Loucy (cell line): ENCODE measurements around the gene WNT5A.

ENCODE experiments used
- H2AFZ ChIP-seq: fragments of 200-600 bp; sonication (generic); 2 replicates; pipeline ENCODE4 v1.6.0; 2016; ENCODE audit warnings: antibody characterized with exemption, mild to moderate bottlenecking, low read length, moderate library complexity
- H3F3A ChIP-seq: fragments of 200-600 bp; 2 replicates; pipeline ENCODE4 v1.6.0; 2016; ENCODE audit warnings: antibody characterized with exemption, low read depth, mild to moderate bottlenecking
- H3K27me3 ChIP-seq: fragments of 200-600 bp; sonication (generic); 2 replicates; pipeline ENCODE4 v1.6.1; 2014; ENCODE audit warnings: low read length, mild to moderate bottlenecking; ENCODE audit not compliant: insufficient read depth, poor library complexity, severe bottlenecking
- H3K36me3 ChIP-seq: fragments of 200-600 bp; sonication (generic); 2 replicates; pipeline ENCODE4 v1.6.1; 2016; ENCODE audit warnings: low read length; ENCODE audit not compliant: insufficient read depth
- H3K4me1 ChIP-seq: fragments of 200-600 bp; sonication (generic); 2 replicates; pipeline ENCODE4 v1.5.1; 2014; ENCODE audit warnings: low read length, mild to moderate bottlenecking; ENCODE audit not compliant: insufficient read depth, poor library complexity, severe bottlenecking
- H3K4me2 ChIP-seq: fragments of 200-600 bp; sonication (generic); 2 replicates; pipeline ENCODE4 v1.6.0; 2014; ENCODE audit warnings: antibody characterized with exemption, low read length, low read depth, mild to moderate bottlenecking; ENCODE audit not compliant: poor library complexity, severe bottlenecking
- H3K4me3 ChIP-seq: fragments of 200-600 bp; sonication (generic); 2 replicates; pipeline ENCODE4 v1.5.1; 2014; ENCODE audit warnings: low read length, mild to moderate bottlenecking, mixed read lengths; ENCODE audit not compliant: poor library complexity, severe bottlenecking
- H3K79me2 ChIP-seq: fragments of 200-600 bp; sonication (generic); 2 replicates; pipeline ENCODE4 v1.6.1; 2014; ENCODE audit warnings: low read length; ENCODE audit not compliant: insufficient read depth
- H3K9ac ChIP-seq: fragments of 200-600 bp; sonication (generic); 2 replicates; pipeline ENCODE4 v1.6.0; 2014; ENCODE audit warnings: mild to moderate bottlenecking, low read depth, low read length, moderate library complexity; ENCODE audit not compliant: poor library complexity, severe bottlenecking
- H3K9me2 ChIP-seq: fragments of 200-600 bp; sonication (generic); replicated peaks from 2 replicates; pipeline ENCODE4 v1.6.1; 2016; ENCODE audit warnings: low read depth, low read length, mixed read lengths
- H3K9me3 ChIP-seq: fragments of 200-600 bp; sonication (generic); 2 replicates; pipeline ENCODE4 v1.6.1; 2014; ENCODE audit warnings: mild to moderate bottlenecking, antibody characterized with exemption, low read length, low read depth; ENCODE audit not compliant: insufficient read depth
- H4K20me1 ChIP-seq: fragments of 200-600 bp; sonication (generic); 2 replicates; pipeline ENCODE4 v1.6.0; 2014; ENCODE audit warnings: antibody characterized with exemption, low read length, mild to moderate bottlenecking; ENCODE audit not compliant: insufficient read depth, poor library complexity, severe bottlenecking
- CTCF ChIP-seq: fragments of 200-600 bp; sonication (generic); conservative IDR thresholded peaks from 2 replicates; pipeline ENCODE4 v1.5.1; 2014; ENCODE audit warnings: mild to moderate bottlenecking, antibody characterized with exemption, low read length
- EZH2phosphoT487 ChIP-seq: fragments of 200-600 bp; IDR thresholded peaks from 2 replicates; pipeline ENCODE4 v1.6.1; 2018; ENCODE audit warnings: antibody characterized with exemption, mild to moderate bottlenecking, moderate library complexity, borderline replicate concordance

Gene WNT5A

GRCh38 chr3:55486101-55486856, 827 bp downstream of the WNT5A start:
- Histone ChIP-seq H3K9ac (peak overlapping the region; percentile 69), H2AFZ (no peak overlapping the region), H3K4me2 (peak overlapping the region; percentile 66), H3K9me3 (no peaks in the 10 kb centered on the region), H3K36me3 (no peaks in the 10 kb centered on the region), H4K20me1 (no peaks in the 10 kb centered on the region), H3K79me2 (peaks cover 67% of the 10 kb centered on the region), H3K4me1 (peaks cover 25% of the 10 kb centered on the region), H3F3A (no peaks in the 10 kb centered on the region), H3K9me2 (no peaks in the 10 kb centered on the region), H3K4me3 (peak overlapping the region; percentile 78), H3K27me3 (peaks cover 16% of the 10 kb centered on the region)
- no peak for TF ChIP-seq CTCF
- TF ChIP-seq EZH2phosphoT487, result no peak

DNA sequence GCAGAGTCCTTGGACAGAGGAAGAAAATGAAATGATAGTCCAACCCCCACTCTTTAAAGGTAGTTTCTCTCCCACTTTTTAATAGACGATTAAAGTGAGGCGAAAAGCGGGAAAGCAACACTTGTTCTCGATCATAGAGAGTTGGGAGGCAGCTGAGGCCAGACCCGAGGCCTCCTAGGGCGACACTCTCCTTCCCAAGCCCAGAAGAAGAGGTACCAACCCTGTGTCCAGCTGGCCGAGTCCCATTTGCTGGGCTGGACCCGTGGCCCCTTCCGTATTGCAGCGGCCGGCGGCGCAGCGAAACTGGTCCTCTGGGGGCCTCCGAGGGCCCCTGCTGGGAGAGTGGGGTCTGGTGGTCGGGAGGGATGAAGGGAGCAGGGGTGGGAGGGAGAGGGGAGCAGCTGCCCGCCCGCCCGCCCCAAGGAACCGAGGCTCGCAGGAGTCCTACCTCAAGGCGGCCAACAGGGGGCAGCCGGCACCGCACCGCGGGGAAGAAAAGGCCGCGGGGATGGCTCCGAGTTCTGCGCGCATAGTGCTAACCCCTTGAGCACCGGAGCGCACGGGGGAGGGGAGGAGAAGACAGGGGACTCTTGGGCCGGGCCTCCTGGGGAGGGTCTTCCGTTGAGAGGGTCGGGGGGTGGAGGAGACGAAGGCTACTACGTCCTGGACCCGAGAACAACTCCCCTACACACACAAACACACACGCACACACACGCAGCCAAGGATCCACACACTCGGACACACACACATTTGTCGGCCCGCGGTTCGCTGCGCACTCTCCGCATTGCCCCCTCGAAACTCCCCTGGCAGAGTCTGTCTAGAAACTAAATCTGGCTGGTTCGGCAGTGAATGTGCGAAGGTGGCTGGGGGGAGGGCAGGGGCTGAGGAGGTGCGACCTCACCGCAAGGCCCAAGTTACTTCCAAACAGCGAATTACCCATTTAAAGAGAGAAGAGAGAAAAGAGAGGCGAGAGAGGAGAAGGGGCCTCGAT, 2.0 kb downstream of the WNT5A start:
- no peaks in the 10 kb centered on the region for H3K36me3 ChIP-seq
- TF ChIP-seq EZH2phosphoT487, result no peak
- TF ChIP-seq CTCF, result peak; percentile 34
- H3K4me1 ChIP-seq, result peaks cover 13% of the 10 kb centered on the region
- peaks cover 67% of the 10 kb centered on the region for H3K79me2 ChIP-seq
- H3K9me2 ChIP-seq, result no peaks in the 10 kb centered on the region
- no peaks in the 10 kb centered on the region for H3K9me3 ChIP-seq
- no peaks in the 10 kb centered on the region for H3F3A ChIP-seq
- H3K27me3 ChIP-seq, result peaks cover 16% of the 10 kb centered on the region
- no peaks in the 10 kb centered on the region for H4K20me1 ChIP-seq
- H3K9ac ChIP-seq, result peak overlapping the region; percentile 69
- peak overlapping the region; percentile 43; the same call in 1 of the 2 replicates for H2AFZ ChIP-seq
- peak overlapping the region; percentile 78 for H3K4me3 ChIP-seq
- H3K4me2 ChIP-seq, result peak overlapping the region; percentile 66

DNA sequence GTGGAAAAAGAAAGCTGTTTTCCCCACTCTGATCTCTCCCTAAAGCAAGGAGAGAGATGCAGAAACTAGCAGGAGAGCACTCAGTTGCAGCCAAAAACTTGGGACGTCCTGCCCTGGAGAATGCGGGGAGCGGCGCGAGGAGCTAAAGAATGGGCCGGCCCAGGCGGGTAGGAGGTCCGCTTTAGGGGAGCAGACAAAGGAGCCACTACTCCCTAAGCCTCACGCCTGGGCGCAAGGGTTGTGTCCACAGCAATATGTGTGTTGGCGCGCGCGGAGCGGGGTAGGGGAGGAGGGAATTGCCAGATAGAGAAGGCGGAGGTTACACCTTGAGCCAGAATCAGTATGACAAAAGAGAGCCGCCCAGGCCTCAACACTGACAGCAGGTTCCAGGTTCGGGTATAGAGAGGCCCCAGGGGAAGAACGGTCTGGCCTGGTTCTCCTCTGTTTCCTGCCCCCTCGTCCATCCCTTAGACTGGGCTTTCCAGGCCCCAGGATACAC, 2.9 kb downstream of the WNT5A start:
- Histone ChIP-seq H2AFZ (no peak overlapping the region), H3F3A (no peaks in the 10 kb centered on the region), H3K9me3 (no peaks in the 10 kb centered on the region), H3K9me2 (no peaks in the 10 kb centered on the region), H3K27me3 (peaks cover 16% of the 10 kb centered on the region), H3K36me3 (no peaks in the 10 kb centered on the region), H3K4me1 (peaks cover 5% of the 10 kb centered on the region), H3K79me2 (peaks cover 67% of the 10 kb centered on the region), H3K4me3 (peak overlapping the region; percentile 67), H3K4me2 (peak overlapping the region; percentile 55), H4K20me1 (no peaks in the 10 kb centered on the region), H3K9ac (no peak overlapping the region)
- TF ChIP-seq EZH2phosphoT487, result no peak
- TF ChIP-seq CTCF, result no peak
